ENCODE data around the gene GUCY2C. TPM values are rescaled to one million over a fixed set of nuclear protein-coding genes. Genes with fewer than 3 reads are reported as not detected.

The GUCY2C gene
- total RNA-seq, 1 experiment from 2014 or later: not detected

DNA sequence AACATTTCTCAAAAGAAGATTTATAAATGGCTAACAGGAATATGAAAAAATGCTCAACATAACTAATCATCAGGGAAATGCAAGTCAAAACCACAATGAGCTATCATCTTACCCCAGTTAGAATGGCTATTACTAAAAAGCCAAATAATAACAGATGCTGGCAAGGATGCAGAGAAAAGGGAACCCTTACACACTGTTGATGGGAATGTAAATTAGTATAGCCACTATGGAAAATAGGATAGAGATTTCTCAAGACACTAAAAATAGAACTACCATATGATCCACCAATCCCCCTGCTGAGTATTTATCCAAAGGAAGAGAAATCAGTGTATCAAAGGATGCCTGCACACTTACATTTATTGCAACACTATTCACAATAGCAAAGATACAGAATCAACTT lies 58.3 kb downstream of the GUCY2C start:
- DNase-seq (ENCODE audit: low spot score): no peak
- in situ Hi-C loops (cut with HindIII; ENCODE audit: low sequenced_read_pairs): no loop called here

DNA sequence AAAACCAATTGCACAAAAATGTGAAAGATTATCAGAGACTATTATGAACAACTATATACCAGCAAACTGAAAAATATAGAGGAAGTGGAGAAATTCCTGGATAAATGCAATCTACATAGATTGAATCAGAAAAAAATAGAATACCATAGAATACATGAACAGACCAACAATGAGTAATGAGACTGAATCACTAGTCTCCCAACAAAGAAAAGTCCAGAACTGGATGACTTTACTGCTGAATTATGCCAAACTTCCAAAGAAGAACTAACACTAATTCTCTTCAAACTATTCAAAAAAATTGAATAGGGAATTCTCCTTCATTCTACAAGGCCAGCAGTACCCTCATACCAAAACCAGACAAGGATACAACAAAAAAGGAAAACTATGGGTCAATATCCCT lies 60.6 kb downstream of the GUCY2C start:
- in situ Hi-C loops (cut with HindIII; ENCODE audit: low sequenced_read_pairs): no loop called here
- no peak for DNase-seq (ENCODE audit: low spot score)

DNA sequence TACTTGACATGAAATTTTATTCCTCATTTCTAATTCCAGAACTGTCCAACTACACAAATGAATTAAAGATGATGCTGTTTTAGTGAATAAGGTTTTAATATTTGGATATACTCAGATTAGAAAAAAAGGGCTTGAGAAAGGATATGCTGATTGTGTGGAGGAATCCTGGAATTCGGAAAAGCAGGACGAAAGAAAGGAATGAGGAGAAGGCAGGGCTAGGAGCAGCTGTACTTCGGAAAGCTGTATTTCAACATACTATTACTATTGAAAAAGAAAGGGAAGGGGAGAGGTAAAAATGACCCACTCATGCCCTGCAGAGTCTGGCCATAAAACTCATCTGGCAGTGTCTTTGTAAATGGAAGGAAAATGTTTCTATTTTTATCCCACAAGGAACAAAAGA lies 65.6 kb downstream of the GUCY2C start:
- no peak for DNase-seq (ENCODE audit: low spot score)

DNA sequence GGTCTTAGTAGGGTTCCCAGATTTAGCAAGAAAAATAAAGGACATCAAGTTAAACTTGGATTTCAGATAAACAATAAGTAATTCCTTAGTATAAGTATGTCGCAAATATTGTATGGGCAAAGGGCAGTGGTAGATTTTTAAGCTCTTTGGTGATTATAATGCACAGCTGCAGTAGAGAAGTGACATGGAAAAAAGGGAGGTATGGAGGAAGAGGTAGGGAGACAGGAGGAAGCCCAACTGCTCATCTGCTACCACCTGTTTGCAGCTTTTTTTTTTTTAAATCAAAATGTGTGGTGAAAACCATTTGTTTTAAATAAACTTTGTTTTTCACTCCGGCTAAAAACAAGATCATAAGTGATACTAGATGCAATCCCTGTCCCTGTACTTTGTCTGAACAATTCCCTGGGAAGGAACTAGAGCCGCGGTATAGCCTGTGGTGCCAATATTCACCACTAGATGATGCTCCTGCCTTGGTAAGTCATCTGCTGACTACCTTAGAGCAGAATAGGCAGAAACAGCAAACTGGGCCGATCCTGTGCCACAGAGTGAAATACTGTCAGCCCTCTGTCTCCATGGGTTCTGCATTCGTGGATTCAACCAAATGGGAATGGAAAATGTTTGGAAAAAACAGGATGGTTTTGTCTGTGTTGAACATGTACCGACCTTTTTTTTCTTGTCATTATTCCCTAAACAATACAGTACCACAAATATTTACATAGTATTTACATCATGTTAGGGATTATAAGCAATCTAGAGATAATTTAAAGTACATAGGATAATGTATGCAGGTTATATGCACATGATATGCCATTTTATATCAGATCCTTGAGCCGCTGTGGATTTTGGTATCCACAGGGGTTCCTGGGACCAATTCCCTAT lies 66.3 kb downstream of the GUCY2C start:
- DNase-seq (ENCODE audit: low spot score): peak; percentile 78
- in situ Hi-C loops (cut with HindIII; ENCODE audit: low sequenced_read_pairs): no loop called here

More for the DNA sequence above, 65.6 kb downstream of the GUCY2C start:
- in situ Hi-C loops (cut with HindIII; ENCODE audit: low sequenced_read_pairs): no loop called here

DNA sequence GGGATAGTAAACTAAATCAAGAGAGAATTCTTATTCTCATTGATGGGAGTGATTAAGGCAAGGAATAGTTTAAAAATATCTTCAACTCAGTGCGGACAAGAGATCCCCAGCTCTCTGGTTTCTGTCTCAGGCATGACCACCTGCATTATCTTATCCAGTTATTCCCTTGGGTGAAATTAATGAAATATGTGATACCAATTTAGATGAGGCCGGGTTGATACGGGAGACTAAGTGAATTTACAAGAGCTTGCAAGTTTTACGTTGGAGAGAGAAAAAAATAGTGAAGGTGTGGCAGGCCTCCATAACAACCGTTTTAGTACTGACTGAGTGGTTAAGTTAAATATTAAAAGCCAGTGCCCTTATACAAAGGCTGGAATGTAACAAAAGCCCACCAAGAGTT lies 67.6 kb downstream of the GUCY2C start:
- in situ Hi-C loops (cut with HindIII; ENCODE audit: low sequenced_read_pairs): no loop called here

DNA sequence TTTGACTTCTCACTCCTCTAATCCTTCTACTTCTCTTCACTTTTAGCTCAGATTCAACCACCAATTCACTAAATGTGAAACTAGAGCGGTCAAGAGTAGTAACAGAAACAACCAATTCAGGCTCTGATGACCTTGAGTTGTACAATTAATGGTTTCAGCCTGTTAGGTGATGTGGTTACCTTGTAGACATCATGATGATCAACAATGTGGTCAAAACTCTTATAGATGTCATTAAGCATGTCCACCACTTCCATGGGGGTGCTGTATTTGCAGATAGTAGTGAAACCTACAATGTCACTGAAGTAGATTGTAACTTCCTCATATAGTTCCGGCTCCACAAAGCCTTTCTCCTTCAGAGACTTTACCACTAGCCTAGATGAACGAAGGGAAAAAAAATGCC lies 74.6 kb downstream of the GUCY2C start:
- no peak for DNase-seq (ENCODE audit: low spot score)
- in situ Hi-C loops (cut with HindIII; ENCODE audit: low sequenced_read_pairs): no loop called here

More for the DNA sequence above, 67.6 kb downstream of the GUCY2C start:
- DNase-seq (ENCODE audit: low spot score): no peak

DNA sequence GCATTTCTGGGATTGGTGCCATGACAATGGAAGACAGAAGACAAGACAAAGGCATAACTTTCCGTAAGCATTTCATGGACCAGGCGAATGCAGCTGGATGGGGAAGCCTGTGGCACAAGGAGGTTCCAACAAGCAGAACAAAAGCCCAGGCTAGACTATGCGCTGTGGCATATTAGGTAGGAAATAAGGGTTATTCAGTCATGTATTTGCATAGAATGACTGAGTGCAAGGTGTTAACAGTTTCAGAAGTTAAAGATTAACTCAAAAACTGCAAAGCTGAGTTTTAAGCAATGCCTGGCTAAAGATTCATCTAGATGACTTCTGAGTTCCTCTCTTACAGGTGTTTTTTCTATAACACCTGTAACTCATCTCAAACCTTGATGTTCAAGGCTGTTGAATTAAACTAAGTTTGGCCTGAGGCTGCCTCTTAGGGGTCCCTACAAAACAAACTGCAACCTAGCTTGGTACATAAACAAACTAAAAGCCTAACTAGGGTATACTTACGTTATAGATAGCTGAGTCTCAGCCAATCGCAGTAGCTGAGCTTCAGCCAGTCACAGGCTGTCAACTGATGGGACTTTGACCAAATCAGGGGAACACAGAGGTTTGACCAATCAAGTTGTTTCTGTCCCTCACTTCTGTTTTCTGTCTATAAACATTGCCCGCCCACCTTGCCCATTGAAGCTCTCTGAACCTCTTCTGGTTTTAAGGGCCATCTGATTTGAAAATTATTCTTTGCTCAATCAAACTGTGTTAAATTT lies 76.5 kb downstream of the GUCY2C start:
- in situ Hi-C loops (cut with HindIII; ENCODE audit: low sequenced_read_pairs): no loop called here
- no peak for DNase-seq (ENCODE audit: low spot score)

DNA sequence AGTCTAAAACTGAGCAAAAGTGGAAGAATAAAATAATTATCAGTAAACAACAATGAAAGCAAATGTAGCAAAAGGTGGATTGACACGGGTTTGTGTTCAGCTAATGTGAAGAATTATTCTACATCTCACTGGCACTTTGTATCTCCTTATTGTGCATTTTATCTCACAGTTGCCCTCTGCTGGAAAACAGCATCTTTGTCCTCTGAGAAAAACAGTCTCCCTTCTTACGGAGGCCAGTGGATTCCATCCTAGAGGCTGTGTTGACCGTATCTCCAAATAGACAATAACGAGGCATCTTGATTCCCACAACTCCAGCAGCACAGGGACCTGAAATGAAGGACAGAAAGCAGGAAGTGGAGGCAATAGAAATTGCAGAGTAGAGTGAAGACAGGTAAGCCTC lies 77.4 kb downstream of the GUCY2C start:
- peak; percentile 66 for DNase-seq (ENCODE audit: low spot score)
- in situ Hi-C loops (cut with HindIII; ENCODE audit: low sequenced_read_pairs): no loop called here

DNA sequence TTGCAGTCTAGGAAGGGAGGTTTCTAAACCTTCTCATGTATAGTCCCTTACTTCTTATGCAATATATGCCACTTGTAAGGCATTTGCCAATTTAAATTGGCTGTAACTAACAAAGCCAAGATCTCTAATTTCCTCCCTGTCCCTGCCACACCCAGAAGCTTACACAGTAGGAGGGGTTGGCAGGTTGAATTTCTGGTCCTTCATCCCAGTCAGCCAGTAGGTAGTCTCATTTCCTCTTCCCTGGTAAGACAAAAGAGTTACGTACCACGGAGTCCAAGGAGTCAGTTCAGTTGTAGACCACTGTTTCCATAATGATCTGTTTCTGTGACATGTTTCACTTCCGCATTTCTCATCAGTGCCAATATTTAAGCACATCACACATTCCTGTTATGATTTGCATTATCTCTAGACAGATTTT lies 81.7 kb downstream of the GUCY2C start:
- in situ Hi-C loops (cut with HindIII; ENCODE audit: low sequenced_read_pairs): no loop called here
- no peak for DNase-seq (ENCODE audit: low spot score)

DNA sequence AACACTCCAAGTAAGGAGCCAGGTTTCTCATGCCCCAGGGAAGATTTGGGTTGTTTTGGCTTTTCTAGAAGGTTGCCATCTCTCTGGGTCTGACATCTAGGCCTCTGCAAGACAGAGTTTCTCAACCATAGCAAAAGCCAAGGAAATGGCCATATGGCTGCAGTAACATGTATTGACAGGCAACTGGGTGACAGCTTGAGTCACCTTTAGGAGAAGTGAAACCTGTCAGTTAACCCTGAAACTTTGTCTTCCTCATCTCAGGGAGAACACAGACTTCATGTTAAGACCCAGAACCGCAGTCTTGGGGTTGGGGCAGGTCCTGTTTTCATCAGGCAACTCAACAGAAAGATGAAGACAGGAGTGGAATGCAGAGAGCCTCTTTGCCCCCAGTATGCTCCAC lies 82.7 kb downstream of the GUCY2C start:
- in situ Hi-C loops (cut with HindIII; ENCODE audit: low sequenced_read_pairs): no loop called here
- no peak for DNase-seq (ENCODE audit: low spot score)

DNA sequence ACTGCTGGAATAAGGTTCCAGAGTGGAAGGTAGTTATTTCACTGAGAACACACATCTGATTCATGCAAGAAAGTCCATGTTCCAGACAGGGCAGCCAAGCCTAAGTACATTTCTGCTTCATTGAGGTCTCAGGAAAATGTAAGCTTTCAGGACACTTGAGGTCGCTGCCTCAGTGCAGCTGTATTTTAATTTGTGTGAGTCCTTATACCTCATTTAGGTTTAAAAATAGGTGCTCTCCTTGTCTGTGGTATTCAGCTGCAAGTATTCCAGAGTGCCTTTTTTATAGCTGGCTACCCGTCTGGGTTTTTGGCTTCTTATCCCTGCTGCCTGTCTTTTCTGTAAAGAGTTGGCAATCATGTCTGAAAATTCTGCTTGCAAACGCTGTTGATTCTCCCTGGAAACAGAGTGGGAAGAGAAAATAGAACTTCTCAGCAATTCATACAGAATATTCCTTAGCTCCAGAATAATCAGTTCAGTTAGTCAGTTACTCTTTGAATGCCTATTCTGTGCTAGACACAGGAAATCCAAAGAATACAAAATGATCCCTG lies 83.4 kb downstream of the GUCY2C start:
- peak; percentile 9 for DNase-seq (ENCODE audit: low spot score)
- in situ Hi-C loops (cut with HindIII; ENCODE audit: low sequenced_read_pairs): no loop called here

DNA sequence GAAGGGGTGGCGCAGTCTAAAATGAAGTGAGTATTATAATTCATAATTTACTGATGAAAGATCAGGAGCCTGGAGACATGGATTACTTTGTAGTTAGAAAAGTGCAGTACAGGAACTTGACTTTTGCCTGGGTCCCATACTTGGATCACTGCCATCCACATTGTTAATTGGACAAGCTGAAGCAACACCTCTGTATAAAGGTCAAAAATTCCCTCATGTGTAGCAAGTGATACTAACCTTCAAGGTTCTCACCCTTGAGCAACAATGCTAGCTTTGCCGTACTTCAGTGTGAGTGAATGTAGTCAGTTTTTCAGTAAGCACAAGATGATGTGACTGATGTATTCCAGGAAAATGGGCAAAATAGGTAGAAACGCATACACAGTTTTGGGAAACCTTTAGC lies 84.1 kb downstream of the GUCY2C start:
- in situ Hi-C loops (cut with HindIII; ENCODE audit: low sequenced_read_pairs): no loop called here
- no peak for DNase-seq (ENCODE audit: low spot score)

DNA sequence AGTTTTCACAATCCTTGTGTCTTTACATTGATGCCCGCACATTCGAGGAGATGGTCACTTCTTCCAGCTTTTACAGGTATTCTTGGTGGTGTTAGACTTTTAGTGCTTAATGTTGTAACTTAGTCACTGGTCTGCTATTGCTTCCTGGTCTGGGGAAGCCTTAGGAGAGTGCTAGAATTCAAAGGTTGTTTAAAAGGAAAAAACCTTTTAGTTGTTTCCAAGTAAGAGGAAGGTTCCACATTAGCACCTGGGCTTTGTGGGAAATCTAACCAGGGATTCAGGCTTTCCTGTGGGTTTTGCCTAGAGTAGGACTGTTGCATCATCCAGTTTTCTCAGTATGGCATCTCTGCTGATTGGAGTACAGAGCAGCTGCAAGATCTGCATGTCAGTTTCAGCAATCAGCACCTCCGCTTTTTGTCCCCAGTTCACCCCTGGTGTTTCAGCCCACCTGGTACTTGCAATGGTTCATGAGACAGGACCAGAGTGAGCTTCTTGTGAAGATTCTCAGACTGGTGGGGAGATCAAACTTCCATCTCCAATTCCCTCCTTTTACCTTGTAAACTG lies 84.7 kb downstream of the GUCY2C start:
- in situ Hi-C loops (cut with HindIII; ENCODE audit: low sequenced_read_pairs): no loop called here
- DNase-seq (ENCODE audit: low spot score): no peak

DNA sequence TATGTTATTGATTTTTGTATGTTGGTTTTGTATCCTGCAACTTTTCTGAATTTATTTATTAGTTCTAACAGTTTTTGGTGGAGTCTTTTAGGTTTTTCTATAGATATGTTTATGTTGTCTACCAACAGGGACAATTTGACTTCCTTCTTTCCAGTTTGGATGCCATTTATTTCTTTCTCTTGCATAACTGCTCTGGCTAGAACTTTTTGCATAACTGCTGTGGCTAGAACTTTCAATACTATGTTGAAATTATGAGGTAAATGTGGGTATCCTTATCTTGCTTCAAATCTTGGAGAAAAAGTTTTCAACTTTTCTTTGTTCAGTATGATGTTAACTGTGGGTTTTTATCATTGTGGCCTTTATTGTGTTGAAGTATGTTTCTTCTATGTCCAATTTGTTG lies 88.8 kb downstream of the GUCY2C start:
- in situ Hi-C loops (cut with HindIII; ENCODE audit: low sequenced_read_pairs): no loop called here
- no peak for DNase-seq (ENCODE audit: low spot score)

DNA sequence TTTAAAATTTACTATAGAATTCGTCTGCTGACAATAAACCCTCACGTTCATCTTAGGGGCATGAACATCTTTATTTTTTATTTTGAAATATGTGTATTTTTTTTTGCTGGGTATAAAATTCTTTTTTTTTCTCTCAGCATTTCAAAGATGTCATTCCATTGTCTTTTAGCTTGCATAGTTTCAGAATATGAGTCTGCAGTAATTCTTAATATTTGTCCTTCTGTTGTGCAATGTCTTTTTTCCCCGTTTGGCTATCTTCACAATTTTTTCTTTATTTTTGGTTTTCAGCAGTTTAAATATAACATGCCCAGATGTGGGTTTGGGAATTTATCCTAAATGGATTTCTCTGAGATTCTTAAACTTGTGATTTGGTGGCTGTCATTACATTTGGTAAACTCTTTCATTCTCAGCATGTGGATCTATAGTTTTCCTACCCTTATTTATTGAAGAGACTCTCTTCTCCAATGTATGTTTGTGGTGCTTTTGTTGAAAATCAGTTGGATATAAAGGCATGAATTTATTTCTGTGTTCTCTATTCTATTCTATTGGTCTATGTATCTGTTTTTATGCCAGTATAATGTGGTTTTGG lies 90.9 kb downstream of the GUCY2C start:
- in situ Hi-C loops (cut with HindIII; ENCODE audit: low sequenced_read_pairs): no loop called here

DNA sequence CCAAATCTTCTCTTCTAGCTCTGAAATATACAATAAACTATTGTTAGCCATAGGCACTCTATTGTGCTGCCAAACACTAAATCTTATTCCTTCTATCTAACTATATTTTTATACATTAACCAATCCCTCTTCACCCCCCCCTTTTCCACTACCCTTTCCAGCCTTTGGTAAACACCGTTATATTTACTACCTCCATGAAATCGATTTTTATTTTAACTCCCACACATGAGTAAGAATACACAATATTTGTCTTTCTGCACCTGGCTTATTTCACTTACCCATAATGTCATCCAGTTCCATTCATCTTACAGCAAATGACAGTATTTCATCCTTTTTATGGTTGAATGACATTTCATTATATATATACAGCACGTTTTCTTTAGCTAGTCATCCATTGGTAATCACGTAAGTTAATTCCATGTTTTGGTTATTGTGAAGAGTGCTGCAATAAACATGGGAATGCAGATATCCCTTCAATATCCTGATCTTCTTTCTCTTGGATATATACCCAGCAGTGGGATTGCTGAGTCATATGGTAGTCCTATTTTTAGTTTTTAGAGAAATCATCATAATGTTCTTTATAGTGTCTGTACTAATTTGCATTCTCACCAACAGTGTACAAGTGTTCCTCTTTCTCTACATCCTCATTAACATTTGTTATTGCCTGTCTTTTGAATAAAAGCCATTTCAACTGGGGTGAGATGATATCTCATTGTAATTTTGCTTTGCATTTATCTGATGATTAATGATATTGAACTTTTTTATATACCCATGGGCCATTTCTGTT lies 94.5 kb downstream of the GUCY2C start:
- in situ Hi-C loops (cut with HindIII; ENCODE audit: low sequenced_read_pairs): no loop called here
- no peak for DNase-seq (ENCODE audit: low spot score)

More for the DNA sequence above, 90.9 kb downstream of the GUCY2C start:
- DNase-seq (ENCODE audit: low spot score): no peak

DNA sequence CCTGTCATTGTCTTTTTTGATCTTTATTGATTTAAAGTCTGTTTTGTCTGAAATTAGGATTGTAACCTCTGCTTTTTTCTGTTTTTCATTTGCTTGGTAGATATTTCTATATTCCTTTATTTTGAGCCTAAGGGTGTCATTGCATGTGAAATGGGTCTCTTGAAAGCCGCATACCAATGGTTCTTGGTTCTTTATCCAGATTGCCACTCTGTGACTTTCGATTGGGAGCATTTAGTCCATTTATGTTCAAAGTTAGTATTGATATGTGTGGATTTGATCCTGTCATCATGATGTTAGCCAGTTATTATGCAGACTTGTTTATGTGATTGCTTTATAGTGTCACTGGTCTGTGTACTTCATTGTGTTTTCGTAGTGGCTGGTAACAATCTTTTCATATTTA lies 98.9 kb downstream of the GUCY2C start:
- DNase-seq (ENCODE audit: low spot score): no peak
- in situ Hi-C loops (cut with HindIII; ENCODE audit: low sequenced_read_pairs): no loop called here

DNA sequence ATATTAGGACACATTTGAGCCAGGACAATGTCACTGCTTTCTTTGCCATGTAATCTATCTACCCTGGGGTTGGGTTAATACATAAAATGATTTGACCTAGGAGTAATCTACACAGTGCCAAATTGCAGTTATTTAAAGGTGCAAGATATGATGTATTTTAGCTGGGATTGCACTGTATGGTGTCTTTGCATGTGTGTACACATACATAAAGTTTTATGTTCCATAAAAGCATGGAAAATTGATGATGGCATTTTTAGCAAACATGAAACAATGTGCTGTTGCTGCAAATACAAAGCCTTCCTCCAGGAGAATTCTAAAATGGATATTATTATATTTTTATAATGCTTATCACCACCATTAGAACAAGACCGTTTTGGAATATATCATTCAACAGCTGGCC lies 104.7 kb downstream of the GUCY2C start:
- DNase-seq (ENCODE audit: low spot score): no peak
- in situ Hi-C loops (cut with HindIII; ENCODE audit: low sequenced_read_pairs): no loop called here

Measured in G401 (cell line).